Measurements from ENCODE around the gene TM4SF20.
"Not testable (repeated sequence)": the region's sequence is repeated elsewhere in the genome, so short reads cannot be mapped to it uniquely, and the experiment has no call there.

Gene TM4SF20

GRCh38 chr2:227398684-227399670 is 19.9 kb upstream of the TM4SF20 start:
- DNase-seq = no peak

GRCh38 chr2:227397562-227397961 is 18.5 kb upstream of the TM4SF20 start:
- no peak for DNase-seq

GRCh38 chr2:227395556-227395955 is 16.4 kb upstream of the TM4SF20 start:
- no peak for DNase-seq

GRCh38 chr2:227394401-227394800 is 15.3 kb upstream of the TM4SF20 start:
- no peak for DNase-seq

- no peak for DNase-seq
Observed at GRCh38 chr2:227390468-227391256, 11.6 kb upstream of the TM4SF20 start.

GRCh38 chr2:227389661-227390060 is 10.6 kb upstream of the TM4SF20 start:
- no peak for DNase-seq

GRCh38 chr2:227389231-227389630 is 10.1 kb upstream of the TM4SF20 start:
- DNase-seq = no peak

GRCh38 chr2:227388537-227389011 is 9.5 kb upstream of the TM4SF20 start:
- DNase-seq = no peak

- DNase-seq = not testable (repeated sequence)
Observed at GRCh38 chr2:227387583-227387982, 8.5 kb upstream of the TM4SF20 start, which contains the start of gene SCYGR1. SCYGR1 (minus strand) TSS chr2:227387949; CDS start chr2:227387949, 0 bp downstream.

- DNase-seq = no peak
Observed at GRCh38 chr2:227386630-227387029, 7.5 kb upstream of the TM4SF20 start.

- no peak for DNase-seq
Observed at GRCh38 chr2:227383686-227384085, 4.6 kb upstream of the TM4SF20 start.

- DNase-seq = not testable (repeated sequence)
Observed at GRCh38 chr2:227382241-227382835, 3.2 kb upstream of the TM4SF20 start.

- no peak for DNase-seq
Observed at GRCh38 chr2:227378371-227378782, 729 bp downstream of the TM4SF20 start.

GRCh38 chr2:227377467-227378351 is 1.4 kb downstream of the TM4SF20 start:
- DNase-seq = peak; percentile 6

GRCh38 chr2:227376656-227377396 is 2.3 kb downstream of the TM4SF20 start:
- no peak for DNase-seq

- DNase-seq = no peak
Observed at GRCh38 chr2:227374158-227374557, 4.9 kb downstream of the TM4SF20 start.

- no peak for DNase-seq
Observed at GRCh38 chr2:227373389-227373788, 5.7 kb downstream of the TM4SF20 start.

GRCh38 chr2:227370791-227371312 is 8.3 kb downstream of the TM4SF20 start:
- DNase-seq = no peak

- DNase-seq = no peak
Observed at GRCh38 chr2:227370092-227370491, 9.0 kb downstream of the TM4SF20 start.

- no peak for DNase-seq
Observed at GRCh38 chr2:227368574-227368973, 10.5 kb downstream of the TM4SF20 start.

- DNase-seq = no peak
Observed at GRCh38 chr2:227367427-227367795, 11.7 kb downstream of the TM4SF20 start.

Measured in NCI-H2171 treated with DMSO at 0.1 percent for 48 hours (cell line).